ENCODE data around the gene SYT8.

DNA sequence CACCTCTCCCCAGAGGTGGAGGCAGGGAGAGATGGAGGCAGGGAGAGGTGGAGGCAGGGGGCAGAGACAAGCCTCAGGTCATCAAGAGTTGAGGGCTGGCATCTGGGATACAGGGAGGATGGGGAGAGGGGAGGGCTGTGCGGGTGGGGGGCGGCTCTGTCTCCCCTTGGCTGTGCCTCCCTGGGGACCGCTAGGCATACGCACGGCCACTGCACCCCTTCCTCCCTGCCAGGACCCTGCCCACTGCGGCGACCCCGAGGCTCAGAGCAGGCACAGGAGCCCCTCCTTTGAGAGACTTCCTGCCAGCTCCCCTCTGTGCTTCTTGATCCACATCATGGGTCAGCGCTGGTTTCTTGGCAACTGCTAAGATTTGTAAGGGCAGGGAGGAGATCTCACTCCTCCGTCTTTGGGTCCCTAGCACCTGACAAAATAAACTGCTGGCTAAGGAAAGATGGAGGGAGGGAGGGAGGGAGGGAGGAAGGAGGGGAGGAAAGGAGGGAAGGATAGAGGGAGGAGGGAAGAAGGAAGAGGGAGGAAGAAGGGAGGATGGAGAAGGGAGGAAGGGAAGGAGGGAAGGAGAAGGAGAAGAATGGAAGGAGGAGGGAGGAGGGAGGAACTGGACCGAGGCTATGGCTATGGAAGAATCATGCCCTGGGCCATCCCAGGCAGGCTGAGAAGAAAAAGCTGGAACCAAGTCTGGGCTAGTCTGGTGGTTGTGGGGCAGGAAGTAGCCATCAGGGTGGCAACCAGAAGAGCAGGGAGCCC, 38.4 kb downstream of the SYT8 start:
- TF ChIP-seq, protein P1, sequence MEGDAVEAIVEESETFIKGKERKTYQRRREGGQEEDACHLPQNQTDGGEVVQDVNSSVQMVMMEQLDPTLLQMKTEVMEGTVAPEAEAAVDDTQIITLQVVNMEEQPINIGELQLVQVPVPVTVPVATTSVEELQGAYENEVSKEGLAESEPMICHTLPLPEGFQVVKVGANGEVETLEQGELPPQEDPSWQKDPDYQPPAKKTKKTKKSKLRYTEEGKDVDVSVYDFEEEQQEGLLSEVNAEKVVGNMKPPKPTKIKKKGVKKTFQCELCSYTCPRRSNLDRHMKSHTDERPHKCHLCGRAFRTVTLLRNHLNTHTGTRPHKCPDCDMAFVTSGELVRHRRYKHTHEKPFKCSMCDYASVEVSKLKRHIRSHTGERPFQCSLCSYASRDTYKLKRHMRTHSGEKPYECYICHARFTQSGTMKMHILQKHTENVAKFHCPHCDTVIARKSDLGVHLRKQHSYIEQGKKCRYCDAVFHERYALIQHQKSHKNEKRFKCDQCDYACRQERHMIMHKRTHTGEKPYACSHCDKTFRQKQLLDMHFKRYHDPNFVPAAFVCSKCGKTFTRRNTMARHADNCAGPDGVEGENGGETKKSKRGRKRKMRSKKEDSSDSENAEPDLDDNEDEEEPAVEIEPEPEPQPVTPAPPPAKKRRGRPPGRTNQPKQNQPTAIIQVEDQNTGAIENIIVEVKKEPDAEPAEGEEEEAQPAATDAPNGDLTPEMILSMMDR (IDR thresholded peaks at IDR 0.05): no peak
- no peak for TF ChIP-seq POLR2A (IDR thresholded peaks at IDR 0.05)
